ENCODE data around the gene RHBG.
A peak's percentile ranks its signal among the peaks of the same experiment; 100 is the strongest.

Gene RHBG

GRCh38 chr1:156428746-156429288 lies 59.8 kb downstream of the RHBG start:
- H3K4me3 ChIP-seq (ENCODE audit: insufficient read depth in 1 of 2, low read depth in 1 of 2, low read length in 2 of 2), result no peak overlapping the region
- H3K4ac ChIP-seq (ENCODE audit: low read depth in 1 of 2, low read length in 2 of 2), result no peak overlapping the region
- no peak for DNase-seq
- H3K9me3 ChIP-seq (ENCODE audit: control insufficient read depth, low read length), result peaks cover 4% of the 10 kb centered on the region
- H3K36me3 ChIP-seq (ENCODE audit: control insufficient read depth in 1 of 2, insufficient read depth in 2 of 2, low read depth in 1 of 2, low read length in 2 of 2), result no peaks in the 10 kb centered on the region
- no peak overlapping the region for H4K91ac ChIP-seq (ENCODE audit: low read length)
- H3K4me1 ChIP-seq (ENCODE audit: control insufficient read depth, insufficient read depth, low read depth, low read length), result no peaks in the 10 kb centered on the region
- no peak overlapping the region for H2AFZ ChIP-seq (ENCODE audit: low read depth, low read length)
- H2AK5ac ChIP-seq (ENCODE audit: low read length, severe bottlenecking), result no peak overlapping the region
- no peak overlapping the region for H4K8ac ChIP-seq (ENCODE audit: low read length)
- H3K4me2 ChIP-seq (ENCODE audit: low read length, poor library complexity, severe bottlenecking), result no peak overlapping the region
- H3K27ac ChIP-seq (ENCODE audit: low read length, poor library complexity, severe bottlenecking), result no peak overlapping the region
- no peak overlapping the region for H2BK120ac ChIP-seq (ENCODE audit: low read depth, low read length)
- H2BK5ac ChIP-seq (ENCODE audit: low read depth, low read length, poor library complexity, severe bottlenecking), result no peak overlapping the region
- no peak overlapping the region for H3K14ac ChIP-seq (ENCODE audit: low read length in 2 of 2)
- no peak overlapping the region for H3K9ac ChIP-seq (ENCODE audit: low read length)
- no peaks in the 10 kb centered on the region for H3K79me1 ChIP-seq (replicated peaks; ENCODE audit: low read length, poor library complexity, severe bottlenecking)
- H3K27me3 ChIP-seq (ENCODE audit: control insufficient read depth in 1 of 2, insufficient read depth in 1 of 2, low read length in 2 of 2), result peaks cover 96 to 98% of the 10 kb centered on the region in 2 experiments
- no peak overlapping the region for H2BK12ac ChIP-seq (ENCODE audit: low read length in 2 of 2)
- WGBS, result 28% methylated on average over 2 of the region's 4 CpGs
- no peak overlapping the region for H3K23ac ChIP-seq (ENCODE audit: low read length in 2 of 2)
- H2BK15ac ChIP-seq (ENCODE audit: low read depth, poor library complexity, severe bottlenecking), result no peak overlapping the region
- H3K18ac ChIP-seq (ENCODE audit: low read depth in 1 of 2, low read length in 2 of 2), result no peak overlapping the region

GRCh38 chr1:156429313-156430060 lies 60.5 kb downstream of the RHBG start:
- Histone ChIP-seq H2AFZ (ENCODE audit: low read depth, low read length) (no peak overlapping the region), H3K4me2 (ENCODE audit: low read length, poor library complexity, severe bottlenecking) (no peak overlapping the region), H3K9ac (ENCODE audit: low read length) (no peak overlapping the region), H3K23ac (ENCODE audit: low read length in 2 of 2) (peak overlapping the region in 1 of 2 experiments; percentile 19), H2AK5ac (ENCODE audit: low read length, severe bottlenecking) (no peak overlapping the region), H2BK15ac (ENCODE audit: low read depth, poor library complexity, severe bottlenecking) (no peak overlapping the region), H4K8ac (ENCODE audit: low read length) (no peak overlapping the region), H3K14ac (ENCODE audit: low read length in 2 of 2) (no peak overlapping the region), H3K27me3 (ENCODE audit: control insufficient read depth in 1 of 2, insufficient read depth in 1 of 2, low read length in 2 of 2) (peaks cover 96 to 98% of the 10 kb centered on the region in 2 experiments), H2BK120ac (ENCODE audit: low read depth, low read length) (no peak overlapping the region), H3K27ac (ENCODE audit: low read length, poor library complexity, severe bottlenecking) (no peak overlapping the region), H2BK12ac (ENCODE audit: low read length in 2 of 2) (no peak overlapping the region), H3K4me3 (ENCODE audit: insufficient read depth in 1 of 2, low read depth in 1 of 2, low read length in 2 of 2) (no peak overlapping the region), H2BK5ac (ENCODE audit: low read depth, low read length, poor library complexity, severe bottlenecking) (no peak overlapping the region), H3K18ac (ENCODE audit: low read depth in 1 of 2, low read length in 2 of 2) (no peak overlapping the region), H3K36me3 (ENCODE audit: control insufficient read depth in 1 of 2, insufficient read depth in 2 of 2, low read depth in 1 of 2, low read length in 2 of 2) (no peaks in the 10 kb centered on the region), H3K9me3 (ENCODE audit: control insufficient read depth, low read length) (peaks cover 4% of the 10 kb centered on the region), H3K4me1 (ENCODE audit: control insufficient read depth, insufficient read depth, low read depth, low read length) (no peaks in the 10 kb centered on the region), H3K79me1 (replicated peaks; ENCODE audit: low read length, poor library complexity, severe bottlenecking) (no peaks in the 10 kb centered on the region), H3K4ac (ENCODE audit: low read depth in 1 of 2, low read length in 2 of 2) (no peak overlapping the region), H4K91ac (ENCODE audit: low read length) (no peak overlapping the region)
- 3% methylated on average over 11 of the region's 13 CpGs for WGBS
- no peak for DNase-seq

GRCh38 chr1:156430303-156430702 lies 61.3 kb downstream of the RHBG start:
- Histone ChIP-seq H3K9ac (ENCODE audit: low read length) (no peak overlapping the region), H2BK5ac (ENCODE audit: low read depth, low read length, poor library complexity, severe bottlenecking) (no peak overlapping the region), H3K27ac (ENCODE audit: low read length, poor library complexity, severe bottlenecking) (no peak overlapping the region), H2BK12ac (ENCODE audit: low read length in 2 of 2) (no peak overlapping the region), H3K9me3 (ENCODE audit: control insufficient read depth, low read length) (peaks cover 4% of the 10 kb centered on the region), H3K36me3 (ENCODE audit: control insufficient read depth in 1 of 2, insufficient read depth in 2 of 2, low read depth in 1 of 2, low read length in 2 of 2) (no peaks in the 10 kb centered on the region), H2AFZ (ENCODE audit: low read depth, low read length) (no peak overlapping the region), H3K4me2 (ENCODE audit: low read length, poor library complexity, severe bottlenecking) (no peak overlapping the region), H4K8ac (ENCODE audit: low read length) (no peak overlapping the region), H3K4ac (ENCODE audit: low read depth in 1 of 2, low read length in 2 of 2) (no peak overlapping the region), H3K23ac (ENCODE audit: low read length in 2 of 2) (no peak overlapping the region), H2BK15ac (ENCODE audit: low read depth, poor library complexity, severe bottlenecking) (no peak overlapping the region), H3K18ac (ENCODE audit: low read depth in 1 of 2, low read length in 2 of 2) (no peak overlapping the region), H3K79me1 (replicated peaks; ENCODE audit: low read length, poor library complexity, severe bottlenecking) (no peaks in the 10 kb centered on the region), H3K27me3 (ENCODE audit: control insufficient read depth in 1 of 2, insufficient read depth in 1 of 2, low read length in 2 of 2) (peaks cover 96 to 98% of the 10 kb centered on the region in 2 experiments), H4K91ac (ENCODE audit: low read length) (no peak overlapping the region), H2AK5ac (ENCODE audit: low read length, severe bottlenecking) (no peak overlapping the region), H3K4me1 (ENCODE audit: control insufficient read depth, insufficient read depth, low read depth, low read length) (peaks cover 2% of the 10 kb centered on the region), H3K14ac (ENCODE audit: low read length in 2 of 2) (no peak overlapping the region), H2BK120ac (ENCODE audit: low read depth, low read length) (no peak overlapping the region), H3K4me3 (ENCODE audit: insufficient read depth in 1 of 2, low read depth in 1 of 2, low read length in 2 of 2) (no peak overlapping the region)
- DNase-seq, result no peak
- WGBS, result 0% methylated on average over 6 of the region's 7 CpGs

- H3K27ac ChIP-seq (ENCODE audit: low read length, poor library complexity, severe bottlenecking), result no peak overlapping the region
- no peak overlapping the region for H3K4me2 ChIP-seq (ENCODE audit: low read length, poor library complexity, severe bottlenecking)
- H3K79me1 ChIP-seq (replicated peaks; ENCODE audit: low read length, poor library complexity, severe bottlenecking), result no peaks in the 10 kb centered on the region
- no peak for DNase-seq
- peaks cover 4% of the 10 kb centered on the region for H3K9me3 ChIP-seq (ENCODE audit: control insufficient read depth, low read length)
- no peak overlapping the region for H3K9ac ChIP-seq (ENCODE audit: low read length)
- H3K14ac ChIP-seq (ENCODE audit: low read length in 2 of 2), result no peak overlapping the region
- H3K36me3 ChIP-seq (ENCODE audit: control insufficient read depth in 1 of 2, insufficient read depth in 2 of 2, low read depth in 1 of 2, low read length in 2 of 2), result no peaks in the 10 kb centered on the region
- H3K27me3 ChIP-seq (ENCODE audit: control insufficient read depth in 1 of 2, insufficient read depth in 1 of 2, low read length in 2 of 2), result peaks cover 98 to 99% of the 10 kb centered on the region in 2 experiments
- no peak overlapping the region for H2AFZ ChIP-seq (ENCODE audit: low read depth, low read length)
- H2BK5ac ChIP-seq (ENCODE audit: low read depth, low read length, poor library complexity, severe bottlenecking), result no peak overlapping the region
- no peak overlapping the region for H4K8ac ChIP-seq (ENCODE audit: low read length)
- no peak overlapping the region for H3K4me3 ChIP-seq (ENCODE audit: insufficient read depth in 1 of 2, low read depth in 1 of 2, low read length in 2 of 2)
- no peak overlapping the region for H2BK12ac ChIP-seq (ENCODE audit: low read length in 2 of 2)
- WGBS, result no CpG with 5 or more reads among the region's 3 CpGs
- H2AK5ac ChIP-seq (ENCODE audit: low read length, severe bottlenecking), result no peak overlapping the region
- H3K4me1 ChIP-seq (ENCODE audit: control insufficient read depth, insufficient read depth, low read depth, low read length), result peaks cover 7% of the 10 kb centered on the region
- H3K18ac ChIP-seq (ENCODE audit: low read depth in 1 of 2, low read length in 2 of 2), result no peak overlapping the region
- no peak overlapping the region for H3K23ac ChIP-seq (ENCODE audit: low read length in 2 of 2)
- no peak overlapping the region for H4K91ac ChIP-seq (ENCODE audit: low read length)
- H3K4ac ChIP-seq (ENCODE audit: low read depth in 1 of 2, low read length in 2 of 2), result no peak overlapping the region
- H2BK15ac ChIP-seq (ENCODE audit: low read depth, poor library complexity, severe bottlenecking), result no peak overlapping the region
- H2BK120ac ChIP-seq (ENCODE audit: low read depth, low read length), result no peak overlapping the region
Observed at GRCh38 chr1:156430866-156431265, 61.9 kb downstream of the RHBG start.
